ENCODE results near the gene CEP57. TPM values are rescaled to one million over a fixed set of nuclear protein-coding genes. Genes with fewer than 3 reads are reported as not detected.
A peak's percentile ranks its signal among the peaks of the same experiment; 100 is the strongest.

The CEP57 gene
- polyA plus RNA-seq, 2 of the 4 experiments (the other 2 are of a cell fraction), result 19.9 to 47.3 TPM

DNA sequence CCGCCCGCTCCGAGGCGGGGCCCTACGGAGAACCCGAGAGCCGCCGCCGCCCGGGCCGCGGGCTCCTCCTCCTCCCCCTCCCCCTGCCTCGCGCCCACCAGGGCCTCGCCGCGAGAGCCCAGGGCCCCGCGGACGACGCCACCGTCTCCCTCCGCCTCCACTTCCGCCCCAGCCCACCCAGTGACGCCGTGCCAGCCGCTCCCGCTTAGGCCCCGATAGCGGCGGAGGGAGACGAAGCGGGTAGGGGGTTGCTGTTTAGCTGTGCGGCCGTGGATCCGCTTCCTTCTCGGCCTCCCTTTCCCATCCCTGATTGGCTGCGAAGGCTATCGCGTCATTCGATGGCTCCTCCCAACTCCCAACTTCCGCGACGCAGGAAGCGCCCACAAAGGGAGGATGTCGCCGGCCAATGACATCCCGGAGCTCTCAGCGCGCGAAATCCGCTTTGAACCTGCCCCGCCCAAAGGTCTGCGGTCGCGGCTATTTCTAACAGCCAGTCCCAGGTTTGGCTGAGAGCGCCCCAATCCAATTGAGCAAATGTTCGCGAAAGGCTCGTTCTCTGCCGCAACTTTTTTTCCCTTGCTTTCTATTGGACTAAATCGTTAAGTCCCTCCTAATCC, 684 bp upstream of the CEP57 start, which contains the start of gene FAM76B:
TSS of gene FAM76B (minus strand) at position 277 of the 617 bp plus-strand sequence. CDS start 304 bp downstream, outside the sequence.
- ChIA-PET CTCF (interaction anchor here (0.6 to 1.6 kb wide), 4 partner anchors 18 to 636 kb away, joined by 3 to 6 read pairs (median 4); no protein-coding TSS in a partner anchor), POLR2A (interaction anchor here (0.7 to 2.1 kb wide), 11 partner anchors 9 to 816 kb away, joined by 3 to 9 read pairs (median 5); partner anchors contain the start of genes CCDC82, CWC15, JRKL and KDM4D)
- TF ChIP-seq MYC (IDR thresholded peaks at IDR 0.05; ENCODE audit: borderline replicate concordance, low read length) (no peak), GATA3 (IDR thresholded peaks at IDR 0.05; ENCODE audit: borderline replicate concordance) (peak; percentile 39), POLR2A (IDR thresholded peaks at IDR 0.05; ENCODE audit: low read length) (peak; percentile 66), CHD2 (IDR thresholded peaks at IDR 0.05; ENCODE audit: low read length, partially characterized antibody) (peak; percentile 28), FOSB (CRISPR knock-in tag; IDR thresholded peaks at IDR 0.05) (no peak), ZNF302 (CRISPR knock-in tag; IDR thresholded peaks at IDR 0.05) (no peak), RFX5 (IDR thresholded peaks at IDR 0.05) (0 out of 2 replicates have a peak, but pooled peaks have one; percentile 43), FOSL2 (IDR thresholded peaks at IDR 0.05) (no peak), FOSL2 (CRISPR knock-in tag; IDR thresholded peaks at IDR 0.05) (no peak; the same call in 1 of the 2 replicates), HEYL (CRISPR knock-in tag; IDR thresholded peaks at IDR 0.05) (no peak), CBX8 (IDR thresholded peaks at IDR 0.05) (no peak), REST (IDR thresholded peaks at IDR 0.05) (peak; percentile 21; the same call in 1 of the 2 replicates), PHF8 (IDR thresholded peaks at IDR 0.05; ENCODE audit: borderline replicate concordance, low read depth) (peak; percentile 8), ESRRA (IDR thresholded peaks at IDR 0.05; ENCODE audit: borderline replicate concordance, low read length) (no peak), MAX (IDR thresholded peaks at IDR 0.05) (peak; percentile 48; the same call in 1 of the 2 replicates)
- TF ChIP-seq, protein P1, sequence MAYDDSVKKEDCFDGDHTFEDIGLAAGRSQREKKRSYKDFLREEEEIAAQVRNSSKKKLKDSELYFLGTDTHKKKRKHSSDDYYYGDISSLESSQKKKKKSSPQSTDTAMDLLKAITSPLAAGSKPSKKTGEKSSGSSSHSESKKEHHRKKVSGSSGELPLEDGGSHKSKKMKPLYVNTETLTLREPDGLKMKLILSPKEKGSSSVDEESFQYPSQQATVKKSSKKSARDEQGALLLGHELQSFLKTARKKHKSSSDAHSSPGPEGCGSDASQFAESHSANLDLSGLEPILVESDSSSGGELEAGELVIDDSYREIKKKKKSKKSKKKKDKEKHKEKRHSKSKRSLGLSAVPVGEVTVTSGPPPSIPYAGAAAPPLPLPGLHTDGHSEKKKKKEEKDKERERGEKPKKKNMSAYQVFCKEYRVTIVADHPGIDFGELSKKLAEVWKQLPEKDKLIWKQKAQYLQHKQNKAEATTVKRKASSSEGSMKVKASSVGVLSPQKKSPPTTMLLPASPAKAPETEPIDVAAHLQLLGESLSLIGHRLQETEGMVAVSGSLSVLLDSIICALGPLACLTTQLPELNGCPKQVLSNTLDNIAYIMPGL (CRISPR knock-in tag; IDR thresholded peaks at IDR 0.05; ENCODE audit: borderline replicate concordance), result no peak
- peak within 1 kb of the TSS; percentile 93 to 98 for H3K27ac ChIP-seq
- ATAC-seq (peak; percentile 86 to 89), FAIRE-seq (no peak), DNase-seq (ENCODE audit: low read depth in 1 of 2, low spot score in 1 of 2) (peak; percentile 71 to 98)
- WGBS (ENCODE audit: missing lambda C conversion rate), result under 1% methylated on average over 20 of the region's 62 CpGs
- no peaks in the 10 kb centered on the region for H3K9me3 ChIP-seq
- peak within 1 kb of the TSS; percentile 88 for H3K4me3 ChIP-seq
- H3K4me2 ChIP-seq, result peak within 1 kb of the TSS; percentile 93
- H3K4me1 ChIP-seq, result peaks cover 15% of the 10 kb centered on the region; the same call in 2 of the 3 replicates

DNA sequence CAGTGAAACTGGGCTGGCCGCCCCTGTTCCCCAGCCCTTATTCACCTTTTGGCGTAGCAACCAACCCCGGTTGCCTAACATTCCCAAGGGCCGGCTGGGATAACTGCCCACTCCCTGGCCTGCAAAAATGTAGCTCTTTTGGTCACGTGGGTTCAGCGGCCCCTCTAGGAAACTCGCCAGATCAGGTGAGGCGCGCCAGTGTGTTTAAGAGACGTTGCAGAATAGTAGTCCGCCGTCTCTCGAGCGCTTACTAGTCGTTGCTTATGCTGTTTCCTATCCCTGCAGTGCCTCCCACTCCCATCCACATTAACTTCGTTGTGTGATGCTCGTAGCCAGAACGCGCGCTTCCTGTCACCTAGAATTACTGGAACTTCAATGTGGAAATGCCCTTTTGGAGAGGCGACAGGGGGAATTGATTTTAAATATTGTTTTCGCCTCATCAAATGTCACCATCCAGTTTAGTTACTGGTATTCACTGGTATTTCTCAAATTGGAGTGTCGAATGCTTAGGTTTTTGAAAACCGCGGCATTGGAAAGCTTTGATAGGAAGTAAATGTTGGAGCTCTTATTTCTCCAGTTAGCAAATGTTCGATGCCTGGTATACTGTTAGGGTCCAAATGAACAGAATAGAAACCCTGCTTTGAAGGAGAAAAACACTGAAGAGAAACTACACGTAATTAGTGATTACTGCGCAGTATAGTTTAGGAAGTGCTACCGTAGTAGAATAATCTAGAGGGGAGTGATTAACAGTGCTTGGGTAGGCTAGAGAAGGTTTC, 823 bp downstream of the CEP57 start:
- WGBS (ENCODE audit: missing lambda C conversion rate), result 12% methylated on average over 23 of the region's 29 CpGs
- Histone ChIP-seq H3K4me2 (peak overlapping the region; percentile 78), H3K4me1 (peaks cover 21% of the 10 kb centered on the region; the same call in 2 of the 3 replicates), H3K27ac (peak overlapping the region; percentile 93 to 98), H3K4me3 (peak overlapping the region; percentile 88), H3K9me3 (no peaks in the 10 kb centered on the region)
- POLR2A ChIA-PET, result interaction anchor here (0.6 to 2.1 kb wide), 5 partner anchors 21 to 724 kb away, joined by 3 to 5 read pairs (median 3); partner anchors contain the start of genes CCDC82, JRKL and SRSF8
- CTCF ChIA-PET, result interaction anchor here (1.1 to 1.6 kb wide), 4 partner anchors 552 to 641 kb away, joined by 3 to 6 read pairs (median 3); partner anchors contain the start of gene MAML2
- DNase-seq (ENCODE audit: low read depth in 1 of 2, low spot score in 1 of 2) (peak; percentile 10 to 56), FAIRE-seq (no peak), ATAC-seq (peak; percentile 0 to 10; a peak in 3 of 6 replicates)
- peak; percentile 89 for TF ChIP-seq USF2 (IDR thresholded peaks at IDR 0.05)
- no peak for TF ChIP-seq FOXS1 (CRISPR knock-in tag; IDR thresholded peaks at IDR 0.05)
- TF ChIP-seq MAX (IDR thresholded peaks at IDR 0.05), result peak; percentile 31; the same call in 1 of the 2 replicates
- TF ChIP-seq ESRRA (IDR thresholded peaks at IDR 0.05; ENCODE audit: borderline replicate concordance, low read length), result no peak
